ENCODE data around the gene CPED1.

The CPED1 gene

DNA sequence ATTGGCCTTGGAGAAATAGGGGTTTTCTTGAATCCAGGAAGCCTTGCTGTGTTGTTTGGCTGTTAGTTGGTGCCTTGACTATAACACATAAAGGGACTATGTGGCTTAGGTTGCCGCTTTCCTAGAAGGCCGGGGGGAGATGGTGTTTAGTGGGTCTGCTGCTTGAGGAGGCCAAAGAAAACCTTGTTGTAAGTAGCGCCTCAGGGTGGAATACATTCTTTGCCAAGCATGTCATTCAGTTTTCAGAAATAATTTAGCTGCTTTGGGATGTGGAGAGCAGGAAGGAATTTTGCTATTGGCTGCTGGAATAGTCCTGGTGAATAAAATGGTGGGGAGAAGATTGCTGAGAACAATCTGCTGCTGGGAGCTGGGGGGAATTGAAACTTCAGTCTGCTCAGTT lies 207.4 kb downstream of the CPED1 start:
- TF ChIP-seq SIN3A (IDR thresholded peaks at IDR 0.05; ENCODE audit: borderline replicate concordance, insufficient read depth, low read length) (no peak), POLR2AphosphoS5 (IDR thresholded peaks at IDR 0.05; ENCODE audit: low read depth, low read length) (no peak)

- TF ChIP-seq POLR2AphosphoS5 (IDR thresholded peaks at IDR 0.05; ENCODE audit: low read depth, low read length), result no peak
- no peak for TF ChIP-seq FOXP2 (optimal IDR thresholded peaks at IDR 0.05; ENCODE audit: borderline replicate concordance, extremely low read depth, extremely low read length, insufficient read depth)
- TF ChIP-seq, protein P1, sequence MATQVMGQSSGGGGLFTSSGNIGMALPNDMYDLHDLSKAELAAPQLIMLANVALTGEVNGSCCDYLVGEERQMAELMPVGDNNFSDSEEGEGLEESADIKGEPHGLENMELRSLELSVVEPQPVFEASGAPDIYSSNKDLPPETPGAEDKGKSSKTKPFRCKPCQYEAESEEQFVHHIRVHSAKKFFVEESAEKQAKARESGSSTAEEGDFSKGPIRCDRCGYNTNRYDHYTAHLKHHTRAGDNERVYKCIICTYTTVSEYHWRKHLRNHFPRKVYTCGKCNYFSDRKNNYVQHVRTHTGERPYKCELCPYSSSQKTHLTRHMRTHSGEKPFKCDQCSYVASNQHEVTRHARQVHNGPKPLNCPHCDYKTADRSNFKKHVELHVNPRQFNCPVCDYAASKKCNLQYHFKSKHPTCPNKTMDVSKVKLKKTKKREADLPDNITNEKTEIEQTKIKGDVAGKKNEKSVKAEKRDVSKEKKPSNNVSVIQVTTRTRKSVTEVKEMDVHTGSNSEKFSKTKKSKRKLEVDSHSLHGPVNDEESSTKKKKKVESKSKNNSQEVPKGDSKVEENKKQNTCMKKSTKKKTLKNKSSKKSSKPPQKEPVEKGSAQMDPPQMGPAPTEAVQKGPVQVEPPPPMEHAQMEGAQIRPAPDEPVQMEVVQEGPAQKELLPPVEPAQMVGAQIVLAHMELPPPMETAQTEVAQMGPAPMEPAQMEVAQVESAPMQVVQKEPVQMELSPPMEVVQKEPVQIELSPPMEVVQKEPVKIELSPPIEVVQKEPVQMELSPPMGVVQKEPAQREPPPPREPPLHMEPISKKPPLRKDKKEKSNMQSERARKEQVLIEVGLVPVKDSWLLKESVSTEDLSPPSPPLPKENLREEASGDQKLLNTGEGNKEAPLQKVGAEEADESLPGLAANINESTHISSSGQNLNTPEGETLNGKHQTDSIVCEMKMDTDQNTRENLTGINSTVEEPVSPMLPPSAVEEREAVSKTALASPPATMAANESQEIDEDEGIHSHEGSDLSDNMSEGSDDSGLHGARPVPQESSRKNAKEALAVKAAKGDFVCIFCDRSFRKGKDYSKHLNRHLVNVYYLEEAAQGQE (IDR thresholded peaks at IDR 0.05; ENCODE audit: insufficient read depth in 1 of 2, low read depth in 2 of 2, low read length in 2 of 2), result no peak
Observed at GRCh38 chr7:121196286-121196685, 207.8 kb downstream of the CPED1 start.

- TF ChIP-seq, protein P1 (IDR thresholded peaks at IDR 0.05; ENCODE audit: insufficient read depth in 1 of 2, low read depth in 2 of 2, low read length in 2 of 2), result no peak
- TF ChIP-seq TAF1 (IDR thresholded peaks at IDR 0.05; ENCODE audit: borderline replicate concordance, insufficient read depth, low read length) (no peak), SIN3A (IDR thresholded peaks at IDR 0.05; ENCODE audit: borderline replicate concordance, insufficient read depth, low read length) (no peak), POLR2AphosphoS5 (IDR thresholded peaks at IDR 0.05; ENCODE audit: low read depth, low read length) (no peak), FOXP2 (optimal IDR thresholded peaks at IDR 0.05; ENCODE audit: borderline replicate concordance, extremely low read depth, extremely low read length, insufficient read depth) (no peak)
Observed at GRCh38 chr7:121197455-121197854, 208.9 kb downstream of the CPED1 start.

DNA sequence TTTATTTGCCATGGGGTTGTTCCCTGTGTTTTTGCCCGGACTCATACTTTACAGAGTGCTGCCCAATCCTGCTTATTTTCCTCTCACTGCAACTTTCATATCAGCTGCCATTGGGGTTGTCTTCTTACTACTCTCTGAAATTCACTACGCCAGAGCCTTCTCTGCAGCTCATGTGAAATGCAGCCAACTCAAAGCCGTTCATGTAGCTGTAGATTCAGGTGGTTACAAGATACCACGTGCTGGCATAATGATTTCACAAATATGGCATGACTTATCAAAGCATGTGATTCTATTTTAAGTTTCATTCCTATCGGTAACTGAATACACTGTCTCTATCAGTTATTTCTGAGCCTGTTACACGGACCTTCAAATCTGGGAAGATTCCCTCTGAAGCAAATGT lies 210.0 kb downstream of the CPED1 start:
- TF ChIP-seq POLR2AphosphoS5 (IDR thresholded peaks at IDR 0.05; ENCODE audit: low read depth, low read length) (no peak), FOXP2 (optimal IDR thresholded peaks at IDR 0.05; ENCODE audit: borderline replicate concordance, extremely low read depth, extremely low read length, insufficient read depth) (no peak), SIN3A (IDR thresholded peaks at IDR 0.05; ENCODE audit: borderline replicate concordance, insufficient read depth, low read length) (no peak), TAF1 (IDR thresholded peaks at IDR 0.05; ENCODE audit: borderline replicate concordance, insufficient read depth, low read length) (no peak)
- TF ChIP-seq, protein P1 (IDR thresholded peaks at IDR 0.05; ENCODE audit: insufficient read depth in 1 of 2, low read depth in 2 of 2, low read length in 2 of 2), result no peak

- no peak for TF ChIP-seq TAF1 (IDR thresholded peaks at IDR 0.05; ENCODE audit: borderline replicate concordance, insufficient read depth, low read length)
- TF ChIP-seq, protein P1 (IDR thresholded peaks at IDR 0.05; ENCODE audit: insufficient read depth in 1 of 2, low read depth in 2 of 2, low read length in 2 of 2), result no peak
- TF ChIP-seq SIN3A (IDR thresholded peaks at IDR 0.05; ENCODE audit: borderline replicate concordance, insufficient read depth, low read length), result no peak
- TF ChIP-seq POLR2AphosphoS5 (IDR thresholded peaks at IDR 0.05; ENCODE audit: low read depth, low read length), result no peak
- no peak for TF ChIP-seq FOXP2 (optimal IDR thresholded peaks at IDR 0.05; ENCODE audit: borderline replicate concordance, extremely low read depth, extremely low read length, insufficient read depth)
Observed at GRCh38 chr7:121202125-121202524, 213.6 kb downstream of the CPED1 start.
